Neural progenitor cell (in vitro differentiated cells): ENCODE results near the gene KCTD12.

Experiments
- CTCF ChIP-seq: fragments of 200-600 bp; sonication (generic); IDR thresholded peaks from 2 replicates; pipeline ENCODE4 v1.5.1; 2017; ENCODE audit warnings: antibody characterized with exemption, mild to moderate bottlenecking
- EZH2phosphoT487 ChIP-seq: fragments of 200-600 bp; sonication (generic); IDR thresholded peaks from 2 replicates; pipeline ENCODE4 v1.6.1; 2017; ENCODE audit warnings: antibody characterized with exemption

DNA sequence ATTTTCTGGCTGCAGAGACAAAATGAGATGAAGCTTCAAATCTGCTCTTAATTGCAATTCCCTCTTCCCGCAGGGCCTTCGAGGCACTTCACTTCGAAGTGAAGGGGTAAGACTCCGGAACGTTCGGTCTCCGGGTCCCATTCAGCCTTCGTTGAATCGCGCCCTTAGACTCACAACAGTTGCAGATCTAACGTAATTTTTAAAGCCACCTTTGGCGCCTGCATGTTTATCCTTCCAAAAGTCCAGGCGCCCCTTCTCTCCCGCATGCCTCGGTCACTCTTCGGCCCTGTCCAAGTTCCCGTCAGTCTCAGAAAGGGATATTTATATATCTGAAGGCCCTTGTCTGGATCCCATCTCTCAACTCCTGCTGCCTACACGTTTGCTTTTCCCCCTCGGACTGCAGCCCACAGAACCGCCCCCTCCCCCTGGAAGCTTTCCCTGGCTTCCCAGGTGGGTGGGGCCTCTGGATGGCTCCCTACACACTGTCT is 915 bp upstream of the KCTD12 start:
- TF ChIP-seq EZH2phosphoT487 = no peak
- TF ChIP-seq CTCF = no peak
